Neutrophil (primary cell): Measurements from ENCODE around the gene FBXW5.

Source experiments
- H3K27ac ChIP-seq: fragments of 200-600 bp; sonication (generic); 2 replicates; pipeline ENCODE4 v1.5.1; 2016; ENCODE audit warnings: mild to moderate bottlenecking, moderate library complexity
- H3K27me3 ChIP-seq: fragments of 200-600 bp; sonication (generic); 2 replicates; pipeline ENCODE4 v1.6.0; 2016; ENCODE audit warnings: mild to moderate bottlenecking
- H3K36me3 ChIP-seq: fragments of 200-600 bp; sonication (generic); 2 replicates; pipeline ENCODE4 v1.5.1; 2017
- H3K4me1 ChIP-seq, 2 experiments: fragments of 200-600 bp in 1 of 2; sonication (generic) in 1 of 2; 1 replicate in 1 of 2; 2 replicates in 1 of 2; pipeline versions ENCODE4 v1.5.1 to v1.6.1; 2013 to 2016; ENCODE audit warnings: low read depth in 1 of 2, low read length in 1 of 2, mild to moderate bottlenecking in 1 of 2, moderate library complexity in 1 of 2; ENCODE audit not compliant: control insufficient read depth in 1 of 2, insufficient read depth in 1 of 2
- H3K4me3 ChIP-seq, 2 experiments: fragments of 200-600 bp in 1 of 2; sonication (generic) in 1 of 2; 1 replicate in 1 of 2; 2 replicates in 1 of 2; pipeline ENCODE4 v1.5.1; 2013 to 2016; ENCODE audit warnings: low read depth in 1 of 2, low read length in 1 of 2, mild to moderate bottlenecking in 1 of 2, moderate library complexity in 1 of 2
- H3K9me3 ChIP-seq: fragments of 200-600 bp; sonication (generic); 2 replicates; pipeline ENCODE4 v1.5.1; 2016
- CTCF ChIP-seq: fragments of 200-600 bp; sonication (generic); IDR thresholded peaks from 2 replicates; pipeline ENCODE4 v1.5.1; 2016; ENCODE audit warnings: antibody characterized with exemption

FBXW5 gene

GRCh38 chr9:136982232-136983051, 37.9 kb upstream of the FBXW5 start, which contains the start of gene LCNL1:
Gene LCNL1 (plus strand): TSS chr9:136982993. CDS start chr9:136983587, 594 bp downstream.
- H3K27me3 ChIP-seq, result peaks cover 98% of the 10 kb centered on the region
- no peaks in the 10 kb centered on the region for H3K9me3 ChIP-seq

GRCh38 chr9:136981588-136982231, 37.2 kb upstream of the FBXW5 start:
- H3K27me3 ChIP-seq, result peaks cover 98% of the 10 kb centered on the region

More at GRCh38 chr9:136982232-136983051, 37.9 kb upstream of the FBXW5 start, which contains the start of gene LCNL1:
- Histone ChIP-seq H3K36me3 (no peaks in the 10 kb centered on the region), H3K27ac (no peak within 1 kb of the TSS), H3K4me3 (no peak within 1 kb of the TSS), H3K4me1 (peaks cover 0 to 6% of the 10 kb centered on the region in 2 experiments)
- TF ChIP-seq CTCF, result no peak

GRCh38 chr9:136980669-136981478, 36.3 kb upstream of the FBXW5 start:
- no peak for TF ChIP-seq CTCF
- Histone ChIP-seq H3K27me3 (peaks cover 98% of the 10 kb centered on the region), H3K27ac (no peak overlapping the region), H3K9me3 (no peaks in the 10 kb centered on the region), H3K4me1 (peaks cover 0 to 10% of the 10 kb centered on the region in 2 experiments), H3K36me3 (no peaks in the 10 kb centered on the region), H3K4me3 (no peak overlapping the region)

More at GRCh38 chr9:136981588-136982231, 37.2 kb upstream of the FBXW5 start:
- Histone ChIP-seq H3K4me3 (no peak overlapping the region), H3K4me1 (peaks cover 0 to 6% of the 10 kb centered on the region in 2 experiments), H3K27ac (no peak overlapping the region), H3K36me3 (no peaks in the 10 kb centered on the region), H3K9me3 (no peaks in the 10 kb centered on the region)
- no peak for TF ChIP-seq CTCF

GRCh38 chr9:136979769-136980587, 35.4 kb upstream of the FBXW5 start:
- peaks cover 98% of the 10 kb centered on the region for H3K27me3 ChIP-seq

More at GRCh38 chr9:136979769-136980587, 35.4 kb upstream of the FBXW5 start:
- H3K36me3 ChIP-seq, result no peaks in the 10 kb centered on the region
- peaks cover 0 to 12% of the 10 kb centered on the region in 2 experiments for H3K4me1 ChIP-seq
- H3K9me3 ChIP-seq, result no peaks in the 10 kb centered on the region
- no peak overlapping the region for H3K4me3 ChIP-seq
- TF ChIP-seq CTCF, result no peak
- H3K27ac ChIP-seq, result no peak overlapping the region
